ENCODE data around the gene OMP.

The OMP gene

DNA sequence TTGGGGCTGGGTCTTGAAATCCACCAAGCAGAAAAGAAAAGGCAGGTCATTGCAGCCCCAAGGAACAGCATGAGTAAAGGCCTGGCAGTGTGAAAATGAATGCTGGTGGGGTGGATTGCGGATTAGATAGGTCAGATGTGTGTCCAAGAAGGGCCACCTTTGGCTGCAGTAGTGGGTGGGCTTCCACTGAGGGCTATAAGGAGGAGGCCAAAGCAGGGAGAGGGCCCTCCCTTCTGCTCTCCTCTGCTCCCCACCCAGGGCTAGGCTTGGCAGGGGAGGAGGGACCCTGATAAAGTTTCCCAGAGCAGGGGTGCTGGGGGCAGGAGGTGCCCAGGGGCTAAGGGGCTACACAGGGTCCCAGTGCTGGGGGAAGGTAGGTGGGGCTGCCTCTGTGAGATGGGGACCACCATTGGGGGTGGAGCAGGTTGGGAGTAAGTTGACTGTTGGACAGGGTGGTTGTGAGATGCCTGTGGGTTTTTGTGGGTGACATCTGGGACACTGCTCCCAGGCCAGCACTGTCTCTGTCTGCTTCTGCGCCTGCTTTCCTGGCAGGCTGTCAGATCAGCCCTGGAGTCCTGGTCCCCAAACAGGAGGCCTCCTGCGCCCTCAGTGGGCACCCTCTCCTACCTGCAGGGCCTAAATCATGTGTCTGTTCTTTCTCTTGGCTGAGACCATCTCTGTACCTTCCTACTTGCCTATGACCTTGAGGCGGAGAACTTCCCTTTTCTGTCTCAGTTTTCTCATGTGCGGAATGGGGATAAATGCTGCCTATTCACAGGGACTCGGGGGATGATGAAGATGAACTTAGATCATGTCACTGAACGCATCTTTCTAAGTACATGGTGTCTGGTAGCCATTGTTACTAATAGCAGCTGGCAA, 33.9 kb upstream of the OMP start:
- no peak for DNase-seq

DNA sequence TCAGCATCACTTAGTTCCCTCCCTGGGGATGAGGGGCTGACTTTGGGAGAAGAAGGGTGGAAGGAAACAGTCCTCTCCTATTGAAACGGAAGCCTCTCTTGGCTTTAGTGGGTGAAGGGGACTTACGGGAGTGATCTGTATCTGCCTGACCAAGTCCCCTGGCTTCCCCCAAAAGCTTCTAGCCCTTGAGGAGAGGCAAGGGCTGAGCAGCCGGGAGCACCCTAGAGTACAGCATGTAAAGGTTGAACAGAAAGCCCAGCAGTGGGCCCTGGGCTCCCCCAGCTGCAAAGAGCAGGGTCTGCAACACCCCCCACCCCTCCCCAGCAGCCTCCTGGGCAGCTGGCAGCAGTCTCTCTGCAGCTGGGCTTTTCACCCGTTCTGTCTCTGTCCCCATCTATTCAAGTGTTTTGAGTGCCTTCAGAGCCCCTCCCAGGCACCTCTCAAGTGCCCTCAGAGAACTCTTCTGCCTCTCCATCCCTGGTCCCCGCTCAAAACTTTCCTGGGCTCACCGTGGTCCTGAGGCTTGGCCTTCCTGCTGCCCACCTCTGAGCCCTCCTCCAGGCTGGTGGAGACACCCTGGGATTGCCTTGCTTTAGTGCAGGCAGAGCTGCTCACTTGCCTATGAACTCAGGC, 33.2 kb upstream of the OMP start:
- DNase-seq: no peak

DNA sequence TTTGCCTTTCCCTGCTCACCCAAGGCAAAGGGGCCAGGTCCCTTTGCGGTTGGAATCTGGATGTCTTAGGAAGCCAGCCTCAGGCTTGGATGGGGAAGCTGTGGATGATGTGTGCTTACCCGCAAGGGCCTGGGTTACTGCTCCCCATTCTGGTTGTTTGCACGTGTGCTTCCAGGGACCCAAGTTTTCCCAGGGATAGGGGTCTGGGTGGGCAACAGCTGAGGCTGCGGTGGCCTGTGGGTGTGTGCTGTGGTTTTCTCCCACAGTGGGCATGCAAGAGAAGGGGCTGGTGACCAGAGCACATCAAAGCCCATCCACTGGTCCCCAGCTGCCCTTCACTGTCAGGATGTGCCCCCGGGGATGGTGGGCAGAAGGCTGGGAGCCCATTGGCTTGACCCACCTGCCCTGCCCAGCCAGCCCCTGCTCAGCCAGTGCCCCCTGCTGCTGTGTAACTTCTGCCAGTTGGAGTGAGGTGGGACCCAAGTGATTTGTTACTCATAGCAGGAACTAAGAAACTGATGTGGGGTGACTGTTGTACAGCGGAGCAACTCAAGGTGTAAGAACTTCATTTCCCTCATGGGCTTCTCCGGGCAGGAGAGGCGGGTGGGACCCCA, 32.6 kb upstream of the OMP start:
- DNase-seq: no peak

DNA sequence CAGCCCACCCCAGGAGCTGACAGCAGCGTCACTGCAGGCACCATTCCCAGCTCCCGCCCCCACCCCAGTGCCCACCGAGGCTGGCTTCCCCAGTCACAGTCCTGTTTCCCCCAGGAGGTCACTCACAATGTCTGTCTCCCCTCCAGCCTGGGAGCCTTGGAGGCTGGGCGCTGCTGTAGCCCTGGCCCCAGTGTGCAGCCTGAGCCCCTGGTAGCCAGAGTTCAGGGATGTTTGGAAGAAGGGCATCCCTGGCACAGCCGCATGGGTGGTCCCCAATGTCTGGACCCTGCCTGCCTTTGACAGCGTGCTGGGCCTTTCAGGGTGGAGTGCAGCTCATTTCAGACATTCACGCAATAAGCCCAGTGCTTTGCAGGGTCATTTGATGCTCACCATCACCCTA, 31.6 kb upstream of the OMP start:
- no peak for DNase-seq

DNA sequence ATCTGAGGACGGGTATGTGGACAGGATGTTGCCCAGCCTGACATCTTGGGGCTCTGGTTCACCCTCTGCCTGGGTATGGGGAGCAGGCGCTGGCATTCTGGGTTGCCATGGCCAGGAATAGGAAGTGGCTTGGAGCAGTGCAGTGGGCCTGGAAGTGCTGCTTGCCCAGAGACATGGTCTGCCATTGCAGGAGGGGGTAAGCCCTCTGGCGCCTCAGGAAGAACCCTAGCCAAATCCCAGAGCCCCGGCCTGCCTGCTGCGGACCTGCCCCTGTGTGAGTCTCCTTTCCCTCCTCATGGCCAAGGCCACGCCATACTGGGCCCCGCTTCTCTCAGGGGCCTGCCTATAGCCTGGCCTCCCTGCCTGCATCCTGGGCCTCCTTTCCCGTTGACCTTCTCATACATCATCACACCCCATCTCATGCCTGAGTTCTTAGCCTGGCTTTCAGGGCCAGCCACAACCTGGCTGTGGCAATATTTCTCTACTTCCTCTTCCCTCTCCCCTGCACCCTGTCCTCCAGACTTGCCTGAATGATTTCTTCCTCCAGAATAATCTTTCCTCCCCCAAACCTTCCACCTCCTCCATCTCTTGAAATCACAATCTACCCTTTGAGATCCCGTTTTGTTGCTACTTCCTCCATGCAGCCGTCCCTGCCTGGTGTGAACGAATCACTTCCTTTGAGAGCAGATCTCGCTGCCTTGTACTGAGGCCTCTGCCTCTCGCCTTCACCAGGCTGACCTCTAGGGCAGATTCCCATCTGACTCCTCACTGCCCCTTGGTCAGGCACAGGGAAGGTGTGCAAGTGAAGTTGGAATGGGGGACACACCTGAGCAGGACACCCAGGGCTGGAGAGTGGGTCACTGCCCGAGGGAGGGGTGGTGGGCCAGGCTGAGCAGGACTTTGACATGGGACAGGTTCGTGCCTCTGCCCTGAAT, 30.7 kb upstream of the OMP start:
- DNase-seq: no peak

DNA sequence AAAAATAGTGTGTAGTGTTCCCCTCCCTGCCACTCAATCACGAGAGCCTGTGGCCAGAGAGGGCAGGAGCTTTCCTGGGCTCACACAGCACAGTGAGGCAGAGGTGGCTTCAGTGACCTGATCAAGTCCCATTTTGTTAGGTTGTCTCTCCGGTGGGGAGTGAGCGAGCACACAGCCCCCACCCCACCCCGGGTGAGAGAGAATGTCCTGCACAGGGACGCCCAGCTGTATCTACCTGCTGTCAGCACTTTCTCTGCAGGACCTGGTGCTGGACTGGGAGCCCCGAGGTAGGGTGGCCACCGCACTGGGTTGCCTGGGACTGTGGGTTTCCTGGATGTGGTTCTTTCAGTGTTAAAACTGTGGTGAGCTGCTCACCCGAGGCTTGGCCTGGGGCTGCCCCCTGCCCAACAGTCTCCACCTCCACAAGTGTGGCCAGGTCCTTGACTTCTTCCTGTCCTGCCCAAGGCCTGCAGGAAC, 29.8 kb upstream of the OMP start:
- no peak for DNase-seq

DNA sequence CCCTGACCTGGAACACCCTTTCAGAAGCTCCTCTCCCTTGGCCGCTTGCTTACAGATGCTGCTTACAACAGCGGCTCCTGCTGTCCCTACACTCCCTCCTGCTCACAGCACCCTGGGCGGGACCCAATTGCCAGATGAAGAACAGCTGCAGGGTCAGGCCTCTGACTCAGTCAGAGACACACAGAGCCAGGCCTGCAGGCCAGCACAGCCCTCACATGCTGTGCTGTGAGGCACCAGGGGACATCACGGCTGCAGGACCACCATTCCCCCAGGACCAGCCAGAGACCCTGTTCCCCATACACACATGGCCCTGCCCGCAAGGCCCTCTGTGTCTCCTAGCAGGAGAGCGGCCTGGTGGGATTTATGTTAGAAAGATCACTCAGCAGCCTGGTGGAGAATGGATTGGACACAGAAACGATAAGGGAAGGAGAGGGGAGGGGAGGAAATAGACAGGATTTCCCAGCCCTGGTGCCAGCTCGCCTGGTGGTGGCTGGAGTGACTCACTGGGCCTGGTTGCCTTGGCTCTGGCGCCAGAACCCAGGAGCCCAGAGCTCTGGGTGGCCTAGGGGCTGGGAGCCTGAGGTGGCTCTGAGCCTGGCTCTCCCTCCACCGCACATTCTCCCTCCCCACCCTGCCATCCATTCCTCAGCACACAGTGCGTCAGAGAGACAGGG, 29.2 kb upstream of the OMP start:
- peak in 22 of 51 donors; percentile 20 to 72 (median 43) for DNase-seq

DNA sequence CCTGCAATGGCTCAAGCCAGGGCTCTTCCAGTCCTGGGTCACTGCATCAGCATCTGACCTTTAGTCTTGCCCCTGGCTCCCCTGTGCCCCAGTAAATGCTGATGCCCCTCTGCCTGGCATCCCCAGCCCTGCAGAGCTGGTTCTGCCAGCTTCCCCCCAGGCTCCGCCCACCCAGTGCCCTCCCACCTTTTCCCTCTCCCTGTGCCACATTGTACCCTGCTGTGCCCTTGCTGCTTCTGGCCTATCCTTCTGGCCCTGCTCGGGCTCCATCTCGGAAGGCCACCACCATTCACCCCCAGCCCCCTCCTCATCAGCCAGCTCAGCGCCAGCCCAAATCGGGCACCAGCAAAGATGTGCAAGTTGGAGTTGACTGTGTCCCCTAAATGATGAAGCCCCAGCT, 28.4 kb upstream of the OMP start:
- DNase-seq: no peak

DNA sequence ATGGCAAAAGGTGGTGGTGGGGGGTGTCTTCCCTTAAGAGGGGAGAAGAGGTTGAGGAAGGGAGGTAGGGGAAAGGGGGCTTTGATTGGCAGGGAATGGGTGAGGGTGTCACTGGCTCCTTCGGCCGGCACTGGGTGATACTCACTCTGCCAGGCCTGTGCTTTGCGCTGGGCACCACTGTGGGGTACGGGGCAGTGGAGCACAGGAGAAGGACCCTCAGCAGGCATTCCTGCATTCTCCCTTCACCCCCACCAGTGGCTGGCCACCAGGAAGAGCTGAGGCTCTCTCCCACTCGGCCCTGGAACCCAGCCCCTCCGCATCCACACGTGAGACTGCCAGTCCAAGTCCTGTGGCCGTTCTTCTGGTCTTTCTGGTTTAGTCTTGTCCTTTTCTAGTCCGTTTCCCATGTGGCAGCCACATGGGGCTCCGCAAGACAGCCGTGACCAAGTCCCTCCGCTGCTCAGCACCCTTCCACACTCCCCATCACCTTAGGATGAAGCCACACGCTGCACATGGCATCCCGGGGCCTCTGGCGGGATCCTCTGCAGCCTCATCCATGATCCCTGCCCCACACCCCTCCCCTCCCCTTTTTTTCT, 27.9 kb upstream of the OMP start:
- DNase-seq: no peak

DNA sequence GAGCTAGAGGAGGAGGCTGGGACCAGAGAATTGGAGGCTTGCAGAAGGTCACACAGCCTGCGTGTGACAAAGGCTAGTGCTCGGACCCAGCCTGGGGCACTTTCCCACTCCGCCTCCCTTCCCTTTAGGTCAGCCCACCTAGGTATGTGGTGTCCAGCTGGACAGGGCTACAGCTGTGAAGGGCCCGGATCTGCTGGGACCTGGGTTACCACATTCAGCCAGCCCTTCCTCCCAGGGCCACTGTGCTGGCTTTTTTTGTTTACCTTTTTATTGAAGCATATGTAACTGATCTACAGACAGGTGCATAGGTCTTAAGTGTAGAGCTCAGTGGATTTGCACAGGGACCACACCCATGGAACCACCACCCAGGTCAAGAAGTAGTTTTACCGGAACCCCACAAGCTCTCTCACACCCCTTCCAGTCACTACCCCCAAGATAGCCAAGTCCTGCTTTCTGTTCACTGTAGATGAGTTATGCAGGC, 27.2 kb upstream of the OMP start:
- no peak for DNase-seq

DNA sequence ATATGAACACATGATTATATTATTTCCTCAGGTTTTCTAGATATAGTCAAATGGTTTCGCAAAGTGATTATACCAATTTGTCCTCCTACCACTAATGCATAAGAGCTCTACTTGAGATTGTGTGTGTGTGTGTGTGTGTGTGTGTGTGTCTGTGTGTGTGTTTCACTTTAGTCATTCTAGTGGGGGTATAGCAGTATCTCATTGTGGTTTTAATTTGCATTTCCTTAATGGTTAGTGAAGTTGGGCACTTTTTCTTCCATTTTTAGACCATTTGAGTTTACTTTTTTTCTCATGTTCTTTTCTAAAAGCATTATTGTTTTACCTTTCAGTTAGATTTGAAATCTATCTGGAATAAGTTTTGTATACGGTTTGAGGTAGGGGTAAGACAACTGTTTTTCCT, 23.0 kb upstream of the OMP start:
- no peak for DNase-seq

DNA sequence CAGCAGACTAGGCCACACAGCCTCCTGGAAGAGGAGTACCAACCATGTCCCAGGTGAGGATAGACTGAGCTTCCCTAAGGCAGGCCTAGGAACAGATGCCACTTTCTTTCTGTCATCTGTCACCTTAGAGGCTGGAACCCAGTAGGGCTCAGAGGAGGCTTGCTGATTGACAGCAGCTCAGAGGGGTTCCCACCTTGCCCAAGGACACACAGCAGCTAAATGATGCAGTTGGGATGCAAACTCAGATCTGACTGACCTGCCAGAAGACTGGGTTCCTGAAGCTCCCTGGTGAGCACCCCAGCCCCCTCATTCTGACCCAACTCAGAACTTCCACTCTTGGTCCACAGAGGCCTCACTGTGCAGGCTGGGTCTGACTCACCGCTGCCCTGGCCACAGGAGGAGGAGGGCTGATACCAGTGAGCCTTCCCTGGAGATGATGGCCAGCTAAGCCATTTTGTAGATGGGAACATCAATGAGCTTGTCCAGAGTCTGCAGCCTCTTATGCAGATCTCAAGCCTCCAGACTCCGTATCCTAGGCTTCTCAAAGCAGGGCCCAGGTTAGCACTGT, 21.9 kb upstream of the OMP start:
- no peak for DNase-seq

DNA sequence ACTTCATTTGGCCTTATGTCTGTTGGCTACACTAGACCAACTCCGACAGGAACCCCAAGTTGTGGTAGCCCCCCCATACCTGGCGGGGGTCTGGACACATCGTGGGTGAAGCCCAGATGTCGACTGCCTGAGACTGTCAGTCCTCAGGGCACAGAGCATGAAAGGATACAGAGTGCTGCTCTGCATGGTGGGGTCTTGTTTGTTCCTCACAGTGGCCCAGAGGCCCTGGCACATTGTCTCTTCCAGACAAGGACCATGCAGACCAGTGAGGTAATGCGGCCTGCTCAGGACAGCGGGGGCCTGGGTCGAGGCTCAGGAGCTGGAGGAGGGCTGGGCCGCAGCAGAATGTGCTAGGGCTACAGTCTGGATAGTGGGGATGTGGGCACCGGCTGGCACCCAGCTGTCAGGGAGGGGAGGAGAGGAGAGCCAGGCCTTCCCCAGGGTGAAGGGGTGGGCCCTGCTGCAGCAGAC, 21.2 kb upstream of the OMP start:
- no peak for DNase-seq

DNA sequence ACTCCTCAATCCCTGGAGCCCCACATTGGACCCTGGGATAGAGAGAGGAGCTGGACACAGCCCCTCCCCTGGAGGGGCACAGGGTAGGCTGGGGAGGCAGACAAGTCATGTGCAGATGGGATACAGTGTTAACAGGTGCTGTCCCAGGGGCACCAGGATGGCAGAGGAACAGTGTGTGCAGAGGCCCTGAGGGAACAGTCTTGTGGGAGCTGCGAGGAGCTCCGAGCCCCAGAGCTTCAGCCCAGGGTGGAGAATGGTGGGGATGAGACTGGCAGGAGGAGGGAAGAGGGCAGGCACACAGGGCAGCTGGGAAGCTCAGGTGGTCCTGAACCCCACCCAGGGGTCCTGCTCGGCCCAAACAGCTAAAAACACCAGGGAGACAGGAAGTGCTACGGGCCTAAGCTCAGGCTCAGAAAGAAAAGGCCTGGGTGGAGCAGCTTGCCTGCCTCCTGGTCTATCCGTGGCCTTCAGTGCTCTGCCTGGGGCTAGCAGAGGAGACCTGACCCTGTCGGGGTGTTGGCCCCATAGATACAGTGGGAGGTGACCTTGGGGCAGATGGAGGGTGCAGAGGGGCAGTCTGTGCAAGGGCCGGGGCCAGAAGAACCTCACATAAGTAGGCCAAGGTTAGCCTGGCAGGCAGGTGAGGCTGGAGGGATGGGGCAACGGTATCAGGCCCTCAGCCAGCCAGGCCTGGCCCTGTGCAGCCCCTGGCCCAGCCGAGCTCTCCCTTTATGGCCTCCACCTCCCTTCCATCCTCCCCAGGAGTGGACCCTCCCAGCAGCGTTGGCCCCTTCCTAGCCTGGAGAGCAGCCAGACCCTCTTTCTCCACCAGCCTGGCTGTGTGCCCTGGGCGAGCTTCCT, 20.4 kb upstream of the OMP start:
- no peak for DNase-seq

DNA sequence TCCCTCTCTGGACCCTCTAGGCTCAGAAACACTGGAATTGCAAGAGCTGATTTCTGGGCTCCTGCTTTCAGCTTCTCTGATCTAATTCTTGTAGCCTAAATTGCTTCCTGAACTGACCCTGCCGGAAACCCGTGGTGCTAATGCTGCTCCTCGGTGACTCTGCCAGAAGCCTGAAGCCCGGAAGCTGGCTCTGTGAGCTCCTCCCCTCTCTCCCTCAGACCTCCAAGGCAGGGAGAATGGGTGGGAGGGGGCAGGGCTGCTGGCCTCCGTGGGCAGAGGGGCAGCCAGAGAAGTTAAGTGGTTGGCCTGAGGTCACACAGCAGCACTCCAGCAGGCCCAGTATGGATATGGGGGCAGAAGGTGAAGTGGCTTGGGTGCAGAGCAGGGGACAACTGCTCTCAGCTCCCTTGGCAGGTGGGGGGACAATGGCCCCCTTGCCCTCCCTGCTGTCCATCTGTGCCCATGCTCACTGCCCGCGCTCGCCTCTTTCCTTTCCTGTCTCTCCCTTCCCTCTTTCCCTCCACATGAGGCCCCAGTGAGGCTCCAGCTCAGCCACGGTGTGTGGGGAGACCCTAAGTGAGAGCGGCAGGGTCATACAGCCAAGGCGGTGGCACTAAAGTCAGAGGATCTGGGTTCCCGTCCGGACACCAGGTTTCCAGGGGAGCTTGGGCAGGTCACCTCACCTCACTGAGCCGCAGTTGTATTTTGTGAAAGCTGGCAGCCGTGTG, 19.6 kb upstream of the OMP start:
- DNase-seq: peak in 1 of 51 donors; percentile 22

DNA sequence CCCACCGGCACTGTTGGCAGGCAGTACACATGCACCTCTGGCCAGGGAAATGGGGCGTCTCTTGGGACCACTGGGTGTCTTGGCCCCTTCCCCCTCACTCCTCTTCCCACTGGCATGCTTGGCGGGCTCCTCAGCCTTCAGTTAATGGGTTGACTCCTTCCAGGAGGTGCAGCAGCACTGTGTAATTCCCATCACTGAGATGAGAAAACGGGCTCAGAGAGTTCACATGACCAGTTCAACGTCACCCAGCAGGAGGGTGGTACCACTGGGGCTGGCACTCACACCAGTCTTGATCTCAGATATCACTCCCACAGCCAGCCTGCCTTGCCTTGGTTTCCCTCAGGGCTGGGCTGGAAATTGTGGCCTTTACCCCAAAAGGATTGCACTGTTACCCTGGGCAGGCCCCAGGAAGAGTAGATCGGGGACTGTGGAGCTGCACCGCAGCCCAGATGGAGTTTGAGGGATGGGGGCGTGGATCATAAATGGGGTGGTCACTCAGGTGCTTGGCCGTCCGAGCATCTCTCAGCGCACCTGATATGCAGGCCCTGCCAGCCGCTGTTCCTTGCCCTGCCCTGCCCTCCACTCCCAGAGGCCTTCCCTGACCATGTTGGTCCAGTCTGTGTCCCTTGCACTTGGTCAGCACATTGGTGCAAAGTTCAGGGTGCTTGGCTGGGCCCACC, 18.9 kb upstream of the OMP start:
- no peak for DNase-seq

DNA sequence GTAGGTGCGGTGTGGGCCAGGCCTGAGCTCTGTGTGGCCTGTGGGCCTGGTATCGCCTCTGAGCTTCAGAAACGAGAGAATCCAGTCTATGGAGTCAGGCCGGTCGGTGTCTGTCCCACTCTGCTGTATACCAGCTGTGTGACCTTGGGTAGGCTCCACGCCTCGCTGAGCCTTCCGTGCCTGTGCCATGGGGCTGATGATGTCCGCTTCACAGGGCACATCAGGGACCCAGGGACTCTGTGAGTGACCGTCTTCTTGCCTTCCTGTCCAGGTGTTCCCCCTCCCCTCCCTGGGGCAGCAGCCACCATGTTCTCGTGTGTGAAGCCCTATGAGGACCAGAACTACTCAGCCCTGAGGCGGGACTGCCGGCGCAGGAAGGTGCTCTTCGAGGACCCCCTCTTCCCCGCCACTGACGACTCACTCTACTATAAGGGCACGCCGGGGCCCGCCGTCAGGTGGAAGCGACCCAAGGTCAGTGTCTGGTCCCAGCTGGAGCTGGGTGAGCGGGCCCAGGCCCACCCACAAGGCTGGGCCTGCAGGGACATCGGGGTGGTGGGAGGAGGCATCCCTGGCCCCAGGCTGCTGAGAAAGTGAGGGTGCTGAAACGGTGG, 18.0 kb upstream of the OMP start:
- DNase-seq: no peak
